ENCODE measurements around the gene LSP1. TPM values are rescaled to one million over a fixed set of nuclear protein-coding genes. Genes with fewer than 3 reads are reported as not detected.

Gene LSP1
- total and polyA plus RNA-seq, 2 donors (not counting 1 experiment from before 2014, with no cell fraction given), result 0.19 to 1.8 TPM

- Histone ChIP-seq H3K79me2 (ENCODE audit: control insufficient read depth, insufficient read depth, low read length) (no peaks in the 10 kb centered on the region), H3K36me3 (ENCODE audit: control insufficient read depth, insufficient read depth, low read length) (no peaks in the 10 kb centered on the region), H3K9me3 (ENCODE audit: control insufficient read depth, insufficient read depth, low read depth, low read length) (no peaks in the 10 kb centered on the region), H3K4me2 (ENCODE audit: extremely low read depth, insufficient read depth, low read length) (no peak overlapping the region), H3K27me3 (ENCODE audit: control insufficient read depth, insufficient read depth, low read length) (peaks cover 7% of the 10 kb centered on the region), H3K4me3 (replicated peaks in 1 of 4; ENCODE audit: control extremely low read depth in 1 of 4, insufficient read depth in 1 of 4, low read depth in 3 of 4, low read length in 4 of 4) (no peak overlapping the region), H3K9ac (ENCODE audit: insufficient read depth, low read length) (no peak overlapping the region), H3K27ac (ENCODE audit: insufficient read depth, low read length) (no peak overlapping the region), H3K4me1 (ENCODE audit: control insufficient read depth, extremely low read depth, insufficient read depth, low read length) (no peaks in the 10 kb centered on the region), H4K20me1 (ENCODE audit: control insufficient read depth, extremely low read depth, insufficient read depth, low read length) (no peaks in the 10 kb centered on the region), H2AFZ (ENCODE audit: low read length) (no peak overlapping the region)
- DNase-seq (ENCODE audit: low read depth in 2 of 2), result no peak
- TF ChIP-seq EZH2 (IDR thresholded peaks at IDR 0.05; ENCODE audit: low read length, missing control alignments) (no peak), CTCF (conservative IDR thresholded peaks at IDR 0.05 in 1 of 2, IDR thresholded peaks at IDR 0.05 in 1 of 2; ENCODE audit: low read depth in 1 of 2, low read length in 2 of 2) (no peak)
Measured at GRCh38 chr11:1805525-1805924, 47.4 kb upstream of the LSP1 start.

GRCh38 chr11:1807264-1807995, 45.5 kb upstream of the LSP1 start:
- H3K9ac ChIP-seq (ENCODE audit: insufficient read depth, low read length), result no peak overlapping the region
- TF ChIP-seq CTCF (conservative IDR thresholded peaks at IDR 0.05 in 1 of 2, IDR thresholded peaks at IDR 0.05 in 1 of 2; ENCODE audit: low read depth in 1 of 2, low read length in 2 of 2) (peak in 1 of 2 donors; percentile 9), EZH2 (IDR thresholded peaks at IDR 0.05; ENCODE audit: low read length, missing control alignments) (no peak)
- H4K20me1 ChIP-seq (ENCODE audit: control insufficient read depth, extremely low read depth, insufficient read depth, low read length), result no peaks in the 10 kb centered on the region
- H3K36me3 ChIP-seq (ENCODE audit: control insufficient read depth, insufficient read depth, low read length), result no peaks in the 10 kb centered on the region
- DNase-seq (ENCODE audit: low read depth in 2 of 2), result no peak
- H3K9me3 ChIP-seq (ENCODE audit: control insufficient read depth, insufficient read depth, low read depth, low read length), result no peaks in the 10 kb centered on the region
- H3K79me2 ChIP-seq (ENCODE audit: control insufficient read depth, insufficient read depth, low read length), result no peaks in the 10 kb centered on the region
- no peak overlapping the region for H3K27ac ChIP-seq (ENCODE audit: insufficient read depth, low read length)
- no peak overlapping the region for H3K4me3 ChIP-seq (replicated peaks in 1 of 4; ENCODE audit: control extremely low read depth in 1 of 4, insufficient read depth in 1 of 4, low read depth in 3 of 4, low read length in 4 of 4)
- no peak overlapping the region for H3K4me2 ChIP-seq (ENCODE audit: extremely low read depth, insufficient read depth, low read length)
- peaks cover 7% of the 10 kb centered on the region for H3K27me3 ChIP-seq (ENCODE audit: control insufficient read depth, insufficient read depth, low read length)
- H3K4me1 ChIP-seq (ENCODE audit: control insufficient read depth, extremely low read depth, insufficient read depth, low read length), result no peaks in the 10 kb centered on the region
- H2AFZ ChIP-seq (ENCODE audit: low read length), result no peak overlapping the region

GRCh38 chr11:1810761-1811160, 42.1 kb upstream of the LSP1 start:
- no peak for TF ChIP-seq EZH2 (IDR thresholded peaks at IDR 0.05; ENCODE audit: low read length, missing control alignments)
- no peak for TF ChIP-seq CTCF (conservative IDR thresholded peaks at IDR 0.05 in 1 of 2, IDR thresholded peaks at IDR 0.05 in 1 of 2; ENCODE audit: low read depth in 1 of 2, low read length in 2 of 2)
- Histone ChIP-seq H3K27ac (ENCODE audit: insufficient read depth, low read length) (no peak overlapping the region), H2AFZ (ENCODE audit: low read length) (no peak overlapping the region), H3K4me2 (ENCODE audit: extremely low read depth, insufficient read depth, low read length) (no peak overlapping the region), H3K79me2 (ENCODE audit: control insufficient read depth, insufficient read depth, low read length) (no peaks in the 10 kb centered on the region), H3K36me3 (ENCODE audit: control insufficient read depth, insufficient read depth, low read length) (no peaks in the 10 kb centered on the region), H3K9me3 (ENCODE audit: control insufficient read depth, insufficient read depth, low read depth, low read length) (no peaks in the 10 kb centered on the region), H3K27me3 (ENCODE audit: control insufficient read depth, insufficient read depth, low read length) (peaks cover 4% of the 10 kb centered on the region), H3K4me3 (replicated peaks in 1 of 4; ENCODE audit: control extremely low read depth in 1 of 4, insufficient read depth in 1 of 4, low read depth in 3 of 4, low read length in 4 of 4) (no peak overlapping the region), H3K9ac (ENCODE audit: insufficient read depth, low read length) (no peak overlapping the region), H3K4me1 (ENCODE audit: control insufficient read depth, extremely low read depth, insufficient read depth, low read length) (no peaks in the 10 kb centered on the region), H4K20me1 (ENCODE audit: control insufficient read depth, extremely low read depth, insufficient read depth, low read length) (no peaks in the 10 kb centered on the region)
- DNase-seq (ENCODE audit: low read depth in 2 of 2), result no peak

All from fibroblast of lung (primary cell).